Psoas muscle (tissue), 8 donors: Measurements from ENCODE around the gene CLIP1. TPM values are rescaled to one million over a fixed set of nuclear protein-coding genes. Genes with fewer than 3 reads are reported as not detected.

Source experiments
- ATAC-seq, 4 donors: fragments of 200-7000 bp; cut with Tn5 transposase; one replicate each; pipeline ENCODE4 v1.9.1; 2020; ENCODE audit warnings: moderate library complexity in 3 of 4, mild to moderate bottlenecking in 2 of 4
- DNase-seq, 2 donors: peaks; one replicate each; pipeline ENCODE4 v3.0.0-alpha.2; 2020
- H3K27ac ChIP-seq: fragments of 200-600 bp; one replicate; pipeline ENCODE4 v1.8.0; 2022
- H3K27me3 ChIP-seq, 3 donors: fragments of 200-600 bp in 1 of 3; one replicate each; pipeline versions ENCODE4 v1.6.1 to v1.8.0; 2013 to 2022; ENCODE audit warnings: low read length in 2 of 3, mild to moderate bottlenecking in 2 of 3, moderate library complexity in 1 of 3; ENCODE audit not compliant: insufficient read depth in 3 of 3
- H3K36me3 ChIP-seq, 2 donors: fragments of 200-600 bp in 1 of 2; one replicate each; pipeline versions ENCODE4 v1.6.1 to v1.8.0; 2013 to 2022; ENCODE audit warnings: low read depth in 1 of 2, mild to moderate bottlenecking in 1 of 2, moderate library complexity in 1 of 2; ENCODE audit not compliant: insufficient read depth in 1 of 2
- H3K4me1 ChIP-seq: fragments of 200-600 bp; one replicate; pipeline ENCODE4 v1.8.0; 2022
- H3K4me3 ChIP-seq: fragments of 200-600 bp; one replicate; pipeline ENCODE4 v1.8.0; 2022; ENCODE audit warnings: mild to moderate bottlenecking
- H3K9me3 ChIP-seq: fragments of 200-600 bp; one replicate; pipeline ENCODE4 v1.8.0; 2022
- WGBS, 3 donors: extraction: QIAGEN DNeasy Blood & Tissue Kit; methylation state at CpG; one replicate each; pipeline versions ENCODE4 v1.1.6 to v1.1.7; 2013; 5-methylcytosine and 5-hydroxymethylcytosine counted together
- intact Hi-C, 2 donors: fragments of 100-400 bp; cut with DNase I; formaldehyde crosslinking; loops; one replicate each; pipeline versions ENCODE4 v1.11.0 to v1.14.2; 2022
- polyA plus RNA-seq, 3 donors: library from polyadenylated mRNA; stranded (reverse); fragments of 200-250 nt; gene quantifications; one replicate each; pipeline ENCODE4 v1.2.3, GENCODE V29; 2013
- total RNA-seq, 4 donors: library from RNA; stranded (reverse); fragmentation: NEBNext Ultra II Directional in 2 of 4; extraction: Animal tissue kit (Norgen Biotek cat#: 25700) in 2 of 4; gene quantifications; one replicate each; pipeline versions ENCODE4 v1.2.1 to v1.2.4, GENCODE V29; 2021 to 2023
- TF ChIP-seq, protein P1 (sequence below): fragments of 200-600 bp; IDR thresholded peaks from one replicate; pipeline ENCODE4 v1.8.0; 2022; ENCODE audit warnings: antibody characterized with exemption
- donor health status: healthy with polysubstance abuse.
- donor health status: DM: no; HTN: no; CAD: no; lungs with moderate emphysema.
- donor health status: Bipolar disorder and iron deficiency.
- donor health status: healthy.
- donor health status: DM: yes; HTN: yes; CAD: no.
- donor health status: DM: no; HTN: no; CAD: no.
- donor health status: DM: no; HTN: no; CAD: no.
- donor health status: DM: yes; HTN: yes; CAD: no.

CLIP1 gene
- total and polyA plus RNA-seq, 7 donors: 235 to 639 (median 458) TPM

DNA sequence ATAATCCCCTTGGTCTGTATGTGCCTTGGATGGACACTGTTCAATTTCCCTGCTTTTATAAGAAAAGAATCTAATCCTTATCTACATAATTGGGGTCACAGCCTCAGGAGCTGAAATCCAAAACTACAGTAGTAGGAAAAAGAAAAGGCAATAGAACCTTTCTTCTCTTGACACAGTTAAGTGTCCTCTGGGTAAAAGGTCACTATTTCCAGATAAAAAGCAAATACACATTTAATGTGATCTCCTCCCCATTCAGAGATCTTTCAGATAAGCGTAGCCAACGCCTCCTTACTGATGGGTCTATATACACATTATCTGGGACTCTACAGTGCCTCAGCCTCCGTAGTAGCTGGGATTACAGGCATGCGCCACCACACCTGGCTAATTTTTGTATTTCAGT, 73.4 kb downstream of the CLIP1 start:
- Histone ChIP-seq H3K27me3 (no peaks in the 10 kb centered on the region), H3K4me1 (peaks cover 6% of the 10 kb centered on the region), H3K9me3 (no peaks in the 10 kb centered on the region), H3K27ac (no peak overlapping the region), H3K4me3 (no peak overlapping the region), H3K36me3 (peaks cover 7 to 100% of the 10 kb centered on the region in 2 donors)
- TF ChIP-seq, protein P1, sequence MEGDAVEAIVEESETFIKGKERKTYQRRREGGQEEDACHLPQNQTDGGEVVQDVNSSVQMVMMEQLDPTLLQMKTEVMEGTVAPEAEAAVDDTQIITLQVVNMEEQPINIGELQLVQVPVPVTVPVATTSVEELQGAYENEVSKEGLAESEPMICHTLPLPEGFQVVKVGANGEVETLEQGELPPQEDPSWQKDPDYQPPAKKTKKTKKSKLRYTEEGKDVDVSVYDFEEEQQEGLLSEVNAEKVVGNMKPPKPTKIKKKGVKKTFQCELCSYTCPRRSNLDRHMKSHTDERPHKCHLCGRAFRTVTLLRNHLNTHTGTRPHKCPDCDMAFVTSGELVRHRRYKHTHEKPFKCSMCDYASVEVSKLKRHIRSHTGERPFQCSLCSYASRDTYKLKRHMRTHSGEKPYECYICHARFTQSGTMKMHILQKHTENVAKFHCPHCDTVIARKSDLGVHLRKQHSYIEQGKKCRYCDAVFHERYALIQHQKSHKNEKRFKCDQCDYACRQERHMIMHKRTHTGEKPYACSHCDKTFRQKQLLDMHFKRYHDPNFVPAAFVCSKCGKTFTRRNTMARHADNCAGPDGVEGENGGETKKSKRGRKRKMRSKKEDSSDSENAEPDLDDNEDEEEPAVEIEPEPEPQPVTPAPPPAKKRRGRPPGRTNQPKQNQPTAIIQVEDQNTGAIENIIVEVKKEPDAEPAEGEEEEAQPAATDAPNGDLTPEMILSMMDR: no peak
- 96 to 98% (median 97%) methylated on average over 4 of the region's 4 CpGs for WGBS, 3 donors
- intact Hi-C loops: no loop called here
- ATAC-seq: no peak
- no peak for DNase-seq

DNA sequence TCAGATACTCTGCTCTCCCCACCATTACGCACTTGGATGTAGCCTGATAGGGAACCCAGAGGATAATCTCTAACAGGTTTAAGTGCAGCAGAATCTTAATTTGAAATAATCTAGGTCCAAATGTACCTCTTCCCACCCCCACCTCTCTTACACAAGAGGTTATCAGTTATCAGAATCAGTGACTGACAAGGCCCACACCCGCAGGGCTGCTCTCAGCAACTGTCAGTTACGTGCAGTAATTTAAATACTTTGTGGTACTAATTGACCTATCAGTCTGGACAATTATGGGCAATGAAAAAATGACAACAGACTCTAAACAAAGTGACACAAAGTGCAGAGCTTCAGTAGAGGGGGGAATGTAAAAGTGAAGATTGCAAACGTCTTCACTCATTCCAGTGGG, 74.0 kb downstream of the CLIP1 start:
- no peaks in the 10 kb centered on the region for H3K27me3 ChIP-seq
- H3K9me3 ChIP-seq: no peaks in the 10 kb centered on the region
- peaks cover 6% of the 10 kb centered on the region for H3K4me1 ChIP-seq
- peaks cover 7 to 100% of the 10 kb centered on the region in 2 donors for H3K36me3 ChIP-seq
- 94 to 96% (median 96%) methylated on average over 4 of the region's 4 CpGs for WGBS, 3 donors
- TF ChIP-seq, protein P1: no peak
- no peak overlapping the region for H3K27ac ChIP-seq
- no peak overlapping the region for H3K4me3 ChIP-seq
- no peak for ATAC-seq
- intact Hi-C loops: no loop called here
- DNase-seq: no peak

DNA sequence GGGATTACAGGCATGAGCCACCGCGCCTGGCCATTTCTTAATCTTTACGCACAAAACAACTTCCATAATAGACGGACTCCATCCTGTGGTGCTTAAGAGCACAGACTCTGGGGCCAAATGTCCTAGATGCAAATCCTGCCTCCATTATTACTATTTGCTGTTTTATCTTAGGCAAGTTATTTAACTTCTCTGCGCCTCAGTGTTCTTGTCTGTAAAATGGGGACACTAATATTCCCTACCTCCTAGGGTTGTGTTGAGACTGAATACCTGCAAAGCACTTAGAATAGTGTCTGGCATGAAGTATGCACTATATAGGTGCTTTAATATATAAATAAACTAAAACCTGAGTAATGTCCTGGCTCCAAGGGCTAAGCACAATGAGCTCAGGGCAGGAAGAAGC, 76.4 kb downstream of the CLIP1 start:
- DNase-seq: no peak
- ATAC-seq: no peak
- WGBS, 3 donors: 98 to 99% (median 99%) methylated on average over 5 of the region's 5 CpGs
- Histone ChIP-seq H3K4me3 (no peak overlapping the region), H3K36me3 (peaks cover 6 to 98% of the 10 kb centered on the region in 2 donors), H3K4me1 (peaks cover 5% of the 10 kb centered on the region), H3K9me3 (no peaks in the 10 kb centered on the region), H3K27ac (no peak overlapping the region), H3K27me3 (no peaks in the 10 kb centered on the region)
- intact Hi-C loops: no loop called here
- TF ChIP-seq, protein P1: no peak

DNA sequence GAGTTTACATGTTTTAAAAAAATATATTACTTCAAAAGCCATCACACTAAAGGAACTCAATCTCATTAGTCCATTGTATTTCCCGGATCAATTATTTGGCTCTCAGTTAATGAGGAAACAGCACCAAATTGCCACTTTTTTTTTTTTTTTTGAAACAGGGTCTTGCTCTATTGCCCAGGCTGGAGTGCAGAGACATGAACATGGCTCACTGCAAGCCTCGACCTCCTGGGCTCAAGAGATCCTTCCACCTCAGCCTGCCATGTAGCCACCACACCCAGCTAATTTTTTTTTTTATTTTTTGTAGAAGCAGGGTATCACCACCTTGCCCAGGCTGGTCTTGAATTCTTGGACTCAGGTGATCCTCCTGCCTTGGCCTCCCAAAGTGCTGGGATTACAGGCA, 77.4 kb downstream of the CLIP1 start:
- no peak overlapping the region for H3K27ac ChIP-seq
- no peaks in the 10 kb centered on the region for H3K9me3 ChIP-seq
- H3K4me1 ChIP-seq: no peaks in the 10 kb centered on the region
- 78 to 93% (median 91%) methylated on average over 2 of the region's 2 CpGs for WGBS, 3 donors
- TF ChIP-seq, protein P1: no peak
- H3K27me3 ChIP-seq: no peaks in the 10 kb centered on the region
- no peak overlapping the region for H3K4me3 ChIP-seq
- peaks cover 11 to 98% of the 10 kb centered on the region in 2 donors for H3K36me3 ChIP-seq
- intact Hi-C loops: no loop called here
- DNase-seq: no peak
- no peak for ATAC-seq
